HCT116 (cell line): ENCODE data around the gene ABHD17B.

Experiments
- CTCF ChIP-seq, 3 experiments: fragments of 200-600 bp in 1 of 3; sonication (generic) in 1 of 3; IDR thresholded peaks in 2 of 3; conservative IDR thresholded peaks in 1 of 3; 2 replicates each; pipeline ENCODE4 v1.5.1; 2012 to 2017; ENCODE audit warnings: low read depth in 2 of 3, low read length in 2 of 3, antibody characterized with exemption in 1 of 3, borderline replicate concordance in 1 of 3, control low read depth in 1 of 3, mild to moderate bottlenecking in 1 of 3, mixed read lengths in 1 of 3, mixed run types in 1 of 3, moderate library complexity in 1 of 3; ENCODE audit not compliant: insufficient read depth in 1 of 3
- EZH2phosphoT487 ChIP-seq: fragments of 200-600 bp; IDR thresholded peaks from 2 replicates; pipeline ENCODE4 v1.6.1; 2018; ENCODE audit warnings: antibody characterized with exemption, borderline replicate concordance
- JUND ChIP-seq: IDR thresholded peaks from 2 replicates; pipeline ENCODE4 v1.6.1; 2012
- POLR2A ChIP-seq: IDR thresholded peaks from 2 replicates; pipeline ENCODE4 v1.7.0; 2011; ENCODE audit warnings: borderline replicate concordance; ENCODE audit not compliant: insufficient read depth, insufficient read length; ENCODE audit errors: extremely low read depth
- POLR2AphosphoS5 ChIP-seq: IDR thresholded peaks from 2 replicates; pipeline ENCODE4 v1.6.1; 2011; ENCODE audit warnings: mild to moderate bottlenecking, low read depth, low read length, moderate library complexity
- RAD21 ChIP-seq: IDR thresholded peaks from 2 replicates; pipeline ENCODE4 v1.6.1; 2012; ENCODE audit warnings: low read depth, mild to moderate bottlenecking
- SRF ChIP-seq: IDR thresholded peaks from 2 replicates; pipeline ENCODE4 v1.6.1; 2012; ENCODE audit warnings: low read depth
- YY1 ChIP-seq: IDR thresholded peaks from 2 replicates; pipeline ENCODE4 v1.6.1; 2011; ENCODE audit warnings: low read length, low read depth, moderate library complexity, mild to moderate bottlenecking; ENCODE audit not compliant: insufficient replicate concordance; ENCODE audit errors: extremely low read depth
- TF ChIP-seq, protein P1 (sequence below): IDR thresholded peaks from 2 replicates; pipeline ENCODE4 v1.6.1; 2012
- TF ChIP-seq, protein P2 (sequence below): IDR thresholded peaks from 2 replicates; pipeline ENCODE4 v1.6.1; 2012; ENCODE audit warnings: low read depth
- TF ChIP-seq, protein P3 (sequence below): IDR thresholded peaks from 2 replicates; pipeline ENCODE4 v1.6.1; 2011; ENCODE audit warnings: mild to moderate bottlenecking, low read length, moderate library complexity; ENCODE audit not compliant: insufficient replicate concordance; ENCODE audit errors: extremely low read depth

DNA sequence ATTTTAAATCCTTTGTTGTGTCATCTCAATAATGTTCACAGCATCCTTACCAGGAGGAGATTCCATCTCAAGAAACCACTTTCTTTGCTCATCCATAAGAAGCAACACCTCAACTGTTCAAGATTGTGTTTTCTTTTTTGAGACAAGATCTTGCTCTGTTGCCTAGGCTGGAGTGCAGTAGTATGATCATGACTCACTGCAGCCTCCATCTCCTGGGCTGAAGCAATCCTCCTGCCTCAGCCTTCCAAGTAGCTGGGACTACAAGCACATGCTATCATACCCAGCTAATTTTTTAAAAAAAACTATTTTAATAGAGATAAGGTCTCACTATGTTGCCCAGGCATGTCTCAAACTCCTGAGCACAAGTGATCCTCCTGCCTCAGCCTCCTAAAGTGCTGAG, 60.0 kb downstream of the ABHD17B start:
- TF ChIP-seq JUND = no peak
- TF ChIP-seq, protein P1, sequence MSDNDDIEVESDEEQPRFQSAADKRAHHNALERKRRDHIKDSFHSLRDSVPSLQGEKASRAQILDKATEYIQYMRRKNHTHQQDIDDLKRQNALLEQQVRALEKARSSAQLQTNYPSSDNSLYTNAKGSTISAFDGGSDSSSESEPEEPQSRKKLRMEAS = no peak
- TF ChIP-seq CTCF (IDR thresholded peaks at IDR 0.05 in 2 of 3, conservative IDR thresholded peaks at IDR 0.05 in 1 of 3; ENCODE audit: borderline replicate concordance in 1 of 3, insufficient read depth in 1 of 3, low read depth in 2 of 3, low read length in 2 of 3) = no peak
- no peak for TF ChIP-seq EZH2phosphoT487
- TF ChIP-seq, protein P2, sequence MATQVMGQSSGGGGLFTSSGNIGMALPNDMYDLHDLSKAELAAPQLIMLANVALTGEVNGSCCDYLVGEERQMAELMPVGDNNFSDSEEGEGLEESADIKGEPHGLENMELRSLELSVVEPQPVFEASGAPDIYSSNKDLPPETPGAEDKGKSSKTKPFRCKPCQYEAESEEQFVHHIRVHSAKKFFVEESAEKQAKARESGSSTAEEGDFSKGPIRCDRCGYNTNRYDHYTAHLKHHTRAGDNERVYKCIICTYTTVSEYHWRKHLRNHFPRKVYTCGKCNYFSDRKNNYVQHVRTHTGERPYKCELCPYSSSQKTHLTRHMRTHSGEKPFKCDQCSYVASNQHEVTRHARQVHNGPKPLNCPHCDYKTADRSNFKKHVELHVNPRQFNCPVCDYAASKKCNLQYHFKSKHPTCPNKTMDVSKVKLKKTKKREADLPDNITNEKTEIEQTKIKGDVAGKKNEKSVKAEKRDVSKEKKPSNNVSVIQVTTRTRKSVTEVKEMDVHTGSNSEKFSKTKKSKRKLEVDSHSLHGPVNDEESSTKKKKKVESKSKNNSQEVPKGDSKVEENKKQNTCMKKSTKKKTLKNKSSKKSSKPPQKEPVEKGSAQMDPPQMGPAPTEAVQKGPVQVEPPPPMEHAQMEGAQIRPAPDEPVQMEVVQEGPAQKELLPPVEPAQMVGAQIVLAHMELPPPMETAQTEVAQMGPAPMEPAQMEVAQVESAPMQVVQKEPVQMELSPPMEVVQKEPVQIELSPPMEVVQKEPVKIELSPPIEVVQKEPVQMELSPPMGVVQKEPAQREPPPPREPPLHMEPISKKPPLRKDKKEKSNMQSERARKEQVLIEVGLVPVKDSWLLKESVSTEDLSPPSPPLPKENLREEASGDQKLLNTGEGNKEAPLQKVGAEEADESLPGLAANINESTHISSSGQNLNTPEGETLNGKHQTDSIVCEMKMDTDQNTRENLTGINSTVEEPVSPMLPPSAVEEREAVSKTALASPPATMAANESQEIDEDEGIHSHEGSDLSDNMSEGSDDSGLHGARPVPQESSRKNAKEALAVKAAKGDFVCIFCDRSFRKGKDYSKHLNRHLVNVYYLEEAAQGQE = no peak
- TF ChIP-seq POLR2AphosphoS5 = no peak
- no peak for TF ChIP-seq YY1
- no peak for TF ChIP-seq POLR2A
- TF ChIP-seq RAD21 = no peak
- no peak for TF ChIP-seq SRF
- TF ChIP-seq, protein P3, sequence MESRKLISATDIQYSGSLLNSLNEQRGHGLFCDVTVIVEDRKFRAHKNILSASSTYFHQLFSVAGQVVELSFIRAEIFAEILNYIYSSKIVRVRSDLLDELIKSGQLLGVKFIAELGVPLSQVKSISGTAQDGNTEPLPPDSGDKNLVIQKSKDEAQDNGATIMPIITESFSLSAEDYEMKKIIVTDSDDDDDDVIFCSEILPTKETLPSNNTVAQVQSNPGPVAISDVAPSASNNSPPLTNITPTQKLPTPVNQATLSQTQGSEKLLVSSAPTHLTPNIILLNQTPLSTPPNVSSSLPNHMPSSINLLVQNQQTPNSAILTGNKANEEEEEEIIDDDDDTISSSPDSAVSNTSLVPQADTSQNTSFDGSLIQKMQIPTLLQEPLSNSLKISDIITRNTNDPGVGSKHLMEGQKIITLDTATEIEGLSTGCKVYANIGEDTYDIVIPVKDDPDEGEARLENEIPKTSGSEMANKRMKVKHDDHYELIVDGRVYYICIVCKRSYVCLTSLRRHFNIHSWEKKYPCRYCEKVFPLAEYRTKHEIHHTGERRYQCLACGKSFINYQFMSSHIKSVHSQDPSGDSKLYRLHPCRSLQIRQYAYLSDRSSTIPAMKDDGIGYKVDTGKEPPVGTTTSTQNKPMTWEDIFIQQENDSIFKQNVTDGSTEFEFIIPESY = no peak
